Measurements from ENCODE around the gene SLIT3. TPM values are rescaled to one million over a fixed set of nuclear protein-coding genes. Genes with fewer than 3 reads are reported as not detected.
"Not testable (repeated sequence)": the region's sequence is repeated elsewhere in the genome, so short reads cannot be mapped to it uniquely, and the experiment has no call there.

SLIT3 gene
- total and polyA plus RNA-seq, 2 experiments from 2014 or later = 58.4 to 96.7 TPM

DNA sequence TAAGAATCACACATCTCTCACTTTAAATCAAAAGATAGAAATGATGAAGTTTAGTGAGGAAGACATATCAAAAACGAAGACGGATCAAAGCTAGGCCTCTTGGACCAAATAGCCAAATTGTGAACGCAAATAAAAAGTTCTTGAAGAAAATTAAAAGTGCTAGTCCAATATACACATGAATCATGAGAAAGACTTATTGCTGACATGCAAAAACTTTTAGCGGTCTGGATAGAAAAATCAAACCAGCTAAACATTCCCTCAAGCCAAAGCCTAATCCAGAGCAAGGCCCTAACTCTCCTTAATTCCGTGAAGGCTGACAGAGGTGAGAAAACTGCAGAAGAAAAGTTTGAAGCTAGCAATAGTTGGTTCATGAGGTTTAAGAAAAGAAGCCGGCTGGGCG is 557.3 kb downstream of the SLIT3 start:
- Histone ChIP-seq H3K9me3 (ENCODE audit: low read depth) (no peaks in the 10 kb centered on the region), H3K4me3 (no peak overlapping the region), H3K27ac (no peak overlapping the region), H2AFZ (no peak overlapping the region), H4K20me1 (ENCODE audit: insufficient read depth, poor library complexity, severe bottlenecking) (no peaks in the 10 kb centered on the region), H3K79me2 (no peaks in the 10 kb centered on the region), H3K27me3 (no peaks in the 10 kb centered on the region), H3K9me2 (replicated peaks; ENCODE audit: insufficient read depth) (no peaks in the 10 kb centered on the region), H3K36me3 (replicated peaks; ENCODE audit: insufficient read depth, low read depth) (no peaks in the 10 kb centered on the region), H3K4me2 (no peak overlapping the region), H3K4me1 (ENCODE audit: insufficient read depth) (no peaks in the 10 kb centered on the region)
- TF ChIP-seq EZH2 (IDR thresholded peaks at IDR 0.05; ENCODE audit: borderline replicate concordance) = no peak
- TF ChIP-seq EZH2phosphoT487 (IDR thresholded peaks at IDR 0.05; ENCODE audit: low read depth, severe bottlenecking, unreplicated experiment) = no peak
- no peak for TF ChIP-seq CTCF (IDR thresholded peaks at IDR 0.05; ENCODE audit: poor library complexity)
- DNase-seq (ENCODE audit: low spot score) = no peak
- WGBS (ENCODE audit: low lambda C conversion rate, missing lambda C conversion rate) = 94% methylated on average over 7 of the region's 7 CpGs

GRCh38 chr5:168742311-168742710 is 558.6 kb downstream of the SLIT3 start:
- H3K4me3 ChIP-seq; H3K4me2 ChIP-seq; H3K27me3 ChIP-seq; H4K20me1 ChIP-seq (ENCODE audit: insufficient read depth, poor library complexity, severe bottlenecking); H3K36me3 ChIP-seq (replicated peaks; ENCODE audit: insufficient read depth, low read depth); H3K4me1 ChIP-seq (ENCODE audit: insufficient read depth); H3K9me3 ChIP-seq (ENCODE audit: low read depth); H3K79me2 ChIP-seq; H3K9me2 ChIP-seq (replicated peaks; ENCODE audit: insufficient read depth); DNase-seq (ENCODE audit: low spot score); H2AFZ ChIP-seq; H3K27ac ChIP-seq: not testable (repeated sequence)
- WGBS (ENCODE audit: low lambda C conversion rate, missing lambda C conversion rate) = 71% methylated on average over 2 of the region's 2 CpGs

GRCh38 chr5:168740811-168741213 is 560.1 kb downstream of the SLIT3 start:
- 87% methylated on average over 8 of the region's 8 CpGs for WGBS (ENCODE audit: low lambda C conversion rate, missing lambda C conversion rate)
- Histone ChIP-seq H3K4me3 (no peak overlapping the region), H3K27ac (no peak overlapping the region), H3K9me3 (ENCODE audit: low read depth) (no peaks in the 10 kb centered on the region), H3K4me2 (no peak overlapping the region), H2AFZ (no peak overlapping the region), H3K36me3 (replicated peaks; ENCODE audit: insufficient read depth, low read depth) (no peaks in the 10 kb centered on the region), H4K20me1 (ENCODE audit: insufficient read depth, poor library complexity, severe bottlenecking) (no peaks in the 10 kb centered on the region), H3K4me1 (ENCODE audit: insufficient read depth) (no peaks in the 10 kb centered on the region), H3K9me2 (replicated peaks; ENCODE audit: insufficient read depth) (no peaks in the 10 kb centered on the region), H3K27me3 (no peaks in the 10 kb centered on the region), H3K79me2 (no peaks in the 10 kb centered on the region)
- DNase-seq (ENCODE audit: low spot score) = no peak
- TF ChIP-seq EZH2phosphoT487 (IDR thresholded peaks at IDR 0.05; ENCODE audit: low read depth, severe bottlenecking, unreplicated experiment) (no peak), CTCF (IDR thresholded peaks at IDR 0.05; ENCODE audit: poor library complexity) (no peak), EZH2 (IDR thresholded peaks at IDR 0.05; ENCODE audit: borderline replicate concordance) (no peak)

DNA sequence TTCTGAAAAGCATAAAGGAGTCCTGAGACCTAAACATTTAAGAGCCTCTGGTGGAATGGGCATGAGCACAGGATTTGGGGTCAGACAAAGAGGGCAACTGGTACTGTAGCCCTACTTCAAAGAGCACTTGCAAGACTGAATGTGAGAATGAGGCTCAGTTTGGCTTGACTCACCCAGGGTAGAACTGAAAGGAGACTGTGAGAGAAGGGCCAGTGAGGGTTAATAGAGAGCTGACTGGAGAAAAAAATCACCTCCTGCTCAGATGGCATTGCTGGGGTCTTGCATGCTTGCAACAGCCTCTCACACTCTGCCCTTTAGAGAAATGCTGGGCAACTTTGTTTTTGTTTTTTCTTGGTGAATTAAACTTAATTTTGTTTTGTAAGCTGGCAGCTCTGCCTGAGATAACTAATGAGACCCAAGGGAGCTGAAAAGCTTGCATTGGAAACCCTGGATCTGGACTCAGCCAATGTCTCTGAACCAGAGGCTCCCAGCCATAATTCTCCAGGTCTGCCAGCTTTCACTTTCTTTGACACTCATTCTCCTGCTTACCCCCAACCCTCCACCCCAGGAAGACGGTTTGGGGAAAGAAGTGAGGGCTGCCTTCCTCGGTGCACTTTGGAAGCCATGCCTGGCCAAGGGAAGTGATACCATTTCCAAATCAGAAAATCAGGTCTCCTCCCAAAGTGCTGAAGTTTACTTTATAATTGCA is 560.7 kb downstream of the SLIT3 start:
- WGBS (ENCODE audit: low lambda C conversion rate, missing lambda C conversion rate) = 80% methylated on average over 2 of the region's 2 CpGs
- Histone ChIP-seq H3K27ac (no peak overlapping the region), H3K36me3 (replicated peaks; ENCODE audit: insufficient read depth, low read depth) (no peaks in the 10 kb centered on the region), H4K20me1 (ENCODE audit: insufficient read depth, poor library complexity, severe bottlenecking) (no peaks in the 10 kb centered on the region), H2AFZ (no peak overlapping the region), H3K9me3 (ENCODE audit: low read depth) (no peaks in the 10 kb centered on the region), H3K4me3 (no peak overlapping the region), H3K4me2 (no peak overlapping the region), H3K9me2 (replicated peaks; ENCODE audit: insufficient read depth) (no peaks in the 10 kb centered on the region), H3K4me1 (ENCODE audit: insufficient read depth) (no peaks in the 10 kb centered on the region), H3K27me3 (no peaks in the 10 kb centered on the region), H3K79me2 (no peaks in the 10 kb centered on the region)
- no peak for DNase-seq (ENCODE audit: low spot score)
- TF ChIP-seq EZH2 (IDR thresholded peaks at IDR 0.05; ENCODE audit: borderline replicate concordance) (no peak), CTCF (IDR thresholded peaks at IDR 0.05; ENCODE audit: poor library complexity) (no peak), EZH2phosphoT487 (IDR thresholded peaks at IDR 0.05; ENCODE audit: low read depth, severe bottlenecking, unreplicated experiment) (no peak)
